Stomach (tissue), 4 donors: Measurements from ENCODE around the gene ATP6V0C.
"Not testable (repeated sequence)": the region's sequence is repeated elsewhere in the genome, so short reads cannot be mapped to it uniquely, and the experiment has no call there.

ENCODE experiments used
- EP300 ChIP-seq: sonication (generic); formaldehyde crosslinking; IDR thresholded peaks from one replicate; pipeline ENCODE4 v1.6.1; 2017; ENCODE audit warnings: antibody characterized with exemption
- POLR2A ChIP-seq, 4 donors: fragments of 450-650 bp; IDR thresholded peaks; one replicate each; pipeline ENCODE4 v1.6.1; 2016; ENCODE audit warnings: antibody characterized with exemption in 4 of 4, control low read depth in 2 of 4, mild to moderate bottlenecking in 1 of 4, moderate library complexity in 1 of 4
- POLR2AphosphoS5 ChIP-seq, 3 donors: sonication (generic); formaldehyde crosslinking; IDR thresholded peaks; one replicate each; pipeline ENCODE4 v1.6.1; 2016; ENCODE audit warnings: antibody characterized with exemption in 3 of 3
- TF ChIP-seq, protein P1 (sequence below), 7 experiments: fragments of 450-650 bp in 4 of 7; fragments of 200-600 bp in 3 of 7; sonication (generic) in 3 of 7; IDR thresholded peaks; one replicate each; pipeline ENCODE4 v1.5.1; 2016 to 2019; ENCODE audit warnings: antibody characterized with exemption in 7 of 7, control low read depth in 2 of 7, mild to moderate bottlenecking in 1 of 7

DNA sequence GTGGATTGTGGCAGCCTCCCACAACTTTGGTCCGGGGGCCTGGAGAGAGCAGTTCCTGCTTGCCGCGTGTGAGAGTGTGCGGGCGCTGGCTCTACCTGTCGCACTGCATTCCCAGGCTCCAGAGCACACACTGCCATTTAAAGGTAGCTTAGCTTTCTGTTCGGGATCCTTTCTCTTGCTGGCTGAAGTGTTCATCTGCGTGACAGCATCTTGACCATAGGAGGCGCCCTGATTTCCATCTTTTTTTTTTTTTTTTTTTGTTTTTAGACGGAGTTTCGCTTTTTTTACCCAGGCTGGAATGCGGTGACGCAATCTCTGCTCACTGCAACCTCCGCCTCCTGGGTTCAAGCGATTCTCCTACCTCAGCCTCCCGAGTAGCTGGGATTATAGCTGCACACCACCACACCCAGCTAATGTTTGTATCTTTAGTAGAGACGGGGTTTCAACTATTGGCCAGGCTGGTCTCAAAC lies 37.7 kb downstream of the ATP6V0C start:
- TF ChIP-seq POLR2A (IDR thresholded peaks at IDR 0.05); POLR2AphosphoS5 (IDR thresholded peaks at IDR 0.05); EP300: not testable (repeated sequence)
- TF ChIP-seq, protein P1, sequence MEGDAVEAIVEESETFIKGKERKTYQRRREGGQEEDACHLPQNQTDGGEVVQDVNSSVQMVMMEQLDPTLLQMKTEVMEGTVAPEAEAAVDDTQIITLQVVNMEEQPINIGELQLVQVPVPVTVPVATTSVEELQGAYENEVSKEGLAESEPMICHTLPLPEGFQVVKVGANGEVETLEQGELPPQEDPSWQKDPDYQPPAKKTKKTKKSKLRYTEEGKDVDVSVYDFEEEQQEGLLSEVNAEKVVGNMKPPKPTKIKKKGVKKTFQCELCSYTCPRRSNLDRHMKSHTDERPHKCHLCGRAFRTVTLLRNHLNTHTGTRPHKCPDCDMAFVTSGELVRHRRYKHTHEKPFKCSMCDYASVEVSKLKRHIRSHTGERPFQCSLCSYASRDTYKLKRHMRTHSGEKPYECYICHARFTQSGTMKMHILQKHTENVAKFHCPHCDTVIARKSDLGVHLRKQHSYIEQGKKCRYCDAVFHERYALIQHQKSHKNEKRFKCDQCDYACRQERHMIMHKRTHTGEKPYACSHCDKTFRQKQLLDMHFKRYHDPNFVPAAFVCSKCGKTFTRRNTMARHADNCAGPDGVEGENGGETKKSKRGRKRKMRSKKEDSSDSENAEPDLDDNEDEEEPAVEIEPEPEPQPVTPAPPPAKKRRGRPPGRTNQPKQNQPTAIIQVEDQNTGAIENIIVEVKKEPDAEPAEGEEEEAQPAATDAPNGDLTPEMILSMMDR (IDR thresholded peaks at IDR 0.05), result not testable (repeated sequence)
